ENCODE results near the gene TRIM3.

The TRIM3 gene

DNA sequence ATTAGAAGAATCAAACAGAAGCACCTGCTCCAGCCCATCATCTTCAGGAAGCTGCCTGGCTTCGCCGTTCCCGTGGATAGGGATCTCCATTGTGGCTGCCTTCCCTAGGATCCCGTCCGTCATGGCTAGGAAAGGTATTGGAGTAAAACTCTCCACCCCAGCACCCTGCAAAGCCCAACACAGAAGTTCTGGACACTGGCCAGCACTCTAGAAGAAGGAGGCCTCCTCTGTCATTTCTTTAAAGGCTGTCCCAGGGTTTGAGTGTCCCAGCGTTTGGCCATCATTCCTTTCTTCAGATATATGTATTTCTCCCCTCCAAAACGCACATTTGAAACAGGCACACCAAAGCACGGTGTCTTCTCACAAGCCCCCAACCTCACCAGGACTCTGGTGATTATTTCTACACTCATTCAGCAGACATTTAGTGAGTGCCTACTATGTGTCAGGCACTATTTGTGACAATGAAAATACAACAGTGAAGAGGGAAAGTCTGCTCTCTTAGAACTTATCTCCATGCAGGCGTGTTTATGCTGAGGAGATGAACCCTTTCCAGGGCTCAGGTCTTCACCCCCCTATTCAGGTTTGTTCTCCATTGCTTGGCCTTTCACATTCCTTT lies 6.7 kb upstream of the TRIM3 start:
- CTCF ChIA-PET: no interaction called here
- no peak for DNase-seq (ENCODE audit: extremely low spot score)
- TF ChIP-seq HDGF (IDR thresholded peaks at IDR 0.05; ENCODE audit: borderline replicate concordance) (no peak), NFRKB (IDR thresholded peaks at IDR 0.05) (no peak), L3MBTL2 (conservative IDR thresholded peaks at IDR 0.05) (no peak), ZNF384 (IDR thresholded peaks at IDR 0.05) (no peak), CTBP1 (IDR thresholded peaks at IDR 0.05; ENCODE audit: borderline replicate concordance) (no peak), BHLHE40 (IDR thresholded peaks at IDR 0.05; ENCODE audit: borderline replicate concordance) (no peak), FOXK2 (IDR thresholded peaks at IDR 0.05) (no peak)
- POLR2A ChIA-PET: no interaction called here

DNA sequence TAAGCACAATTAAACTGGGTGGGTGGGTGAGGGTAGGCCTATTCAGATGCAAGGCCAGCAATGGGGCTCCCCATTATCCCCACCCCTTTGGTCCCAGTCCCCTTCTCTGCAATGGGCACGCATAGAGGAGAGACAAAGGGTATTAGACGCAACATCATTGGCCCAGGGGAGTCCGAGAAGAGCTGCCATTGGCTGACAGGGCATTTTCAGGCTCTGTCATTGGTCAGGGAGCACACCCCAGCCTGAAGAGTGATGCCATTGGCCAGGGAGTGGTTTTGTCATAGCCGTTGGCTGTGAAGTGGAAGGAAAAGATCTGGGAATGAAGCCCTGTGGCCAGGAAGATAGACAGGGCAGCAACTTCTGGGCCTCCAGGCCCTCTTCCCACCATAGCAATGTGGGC lies 2.8 kb upstream of the TRIM3 start:
- ChIA-PET POLR2A (interaction anchor here (1.3 kb wide), 1 partner anchor 97 kb away, joined by 6 read pairs; no protein-coding TSS in a partner anchor), CTCF (interaction anchor here (1.2 to 1.4 kb wide), 2 partner anchors 33 to 97 kb away, joined by 3 read pairs; no protein-coding TSS in a partner anchor)
- DNase-seq (ENCODE audit: extremely low spot score): no peak
- TF ChIP-seq BHLHE40 (IDR thresholded peaks at IDR 0.05; ENCODE audit: borderline replicate concordance): no peak
- no peak for TF ChIP-seq NFRKB (IDR thresholded peaks at IDR 0.05)
- no peak for TF ChIP-seq TARDBP (IDR thresholded peaks at IDR 0.05)
- no peak for TF ChIP-seq LEF1 (IDR thresholded peaks at IDR 0.05; ENCODE audit: borderline replicate concordance)

DNA sequence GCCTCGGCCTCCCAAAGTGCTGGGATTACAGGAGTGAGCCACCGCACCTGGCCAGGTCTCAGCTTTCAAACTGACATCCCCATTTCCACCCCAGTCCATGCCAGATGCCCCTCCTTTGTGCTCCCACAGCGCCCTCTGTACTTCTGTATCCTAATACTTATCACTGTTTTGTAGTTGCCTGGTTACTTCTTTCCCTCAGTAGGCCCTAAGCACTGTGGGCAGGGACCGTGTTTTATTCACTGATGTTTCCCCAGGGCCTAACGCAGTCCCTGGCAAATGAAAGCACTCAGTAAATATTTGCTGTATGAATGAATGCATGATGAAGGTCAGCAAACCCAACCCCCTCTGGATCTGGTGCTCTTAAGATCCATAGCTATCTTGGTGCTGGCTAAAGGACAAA lies 2.2 kb upstream of the TRIM3 start:
- TF ChIP-seq CTBP1 (IDR thresholded peaks at IDR 0.05; ENCODE audit: borderline replicate concordance) (no peak), ELF4 (IDR thresholded peaks at IDR 0.05) (no peak), ZNF384 (IDR thresholded peaks at IDR 0.05) (no peak), FOXK2 (IDR thresholded peaks at IDR 0.05) (no peak), LEF1 (IDR thresholded peaks at IDR 0.05; ENCODE audit: borderline replicate concordance) (no peak), ARNT (IDR thresholded peaks at IDR 0.05) (no peak), SP1 (IDR thresholded peaks at IDR 0.05) (no peak), NFRKB (IDR thresholded peaks at IDR 0.05) (no peak), BHLHE40 (IDR thresholded peaks at IDR 0.05; ENCODE audit: borderline replicate concordance) (no peak), FOXA1 (IDR thresholded peaks at IDR 0.05) (no peak), HDGF (IDR thresholded peaks at IDR 0.05; ENCODE audit: borderline replicate concordance) (no peak), L3MBTL2 (conservative IDR thresholded peaks at IDR 0.05) (no peak), SUZ12 (IDR thresholded peaks at IDR 0.05) (no peak)
- TF ChIP-seq, protein P1, sequence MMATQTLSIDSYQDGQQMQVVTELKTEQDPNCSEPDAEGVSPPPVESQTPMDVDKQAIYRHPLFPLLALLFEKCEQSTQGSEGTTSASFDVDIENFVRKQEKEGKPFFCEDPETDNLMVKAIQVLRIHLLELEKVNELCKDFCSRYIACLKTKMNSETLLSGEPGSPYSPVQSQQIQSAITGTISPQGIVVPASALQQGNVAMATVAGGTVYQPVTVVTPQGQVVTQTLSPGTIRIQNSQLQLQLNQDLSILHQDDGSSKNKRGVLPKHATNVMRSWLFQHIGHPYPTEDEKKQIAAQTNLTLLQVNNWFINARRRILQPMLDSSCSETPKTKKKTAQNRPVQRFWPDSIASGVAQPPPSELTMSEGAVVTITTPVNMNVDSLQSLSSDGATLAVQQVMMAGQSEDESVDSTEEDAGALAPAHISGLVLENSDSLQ (IDR thresholded peaks at IDR 0.05): no peak
- no peak for DNase-seq (ENCODE audit: extremely low spot score)
- ChIA-PET POLR2A (interaction anchor here (1.0 to 2.8 kb wide), 3 partner anchors 21 to 97 kb away, joined by 3 to 9 read pairs (median 6); partner anchors contain the start of gene APBB1), CTCF (interaction anchor here (0.8 to 1.4 kb wide), 4 partner anchors 28 to 218 kb away, joined by 3 to 7 read pairs (median 4); partner anchors contain the start of gene SMPD1)

DNA sequence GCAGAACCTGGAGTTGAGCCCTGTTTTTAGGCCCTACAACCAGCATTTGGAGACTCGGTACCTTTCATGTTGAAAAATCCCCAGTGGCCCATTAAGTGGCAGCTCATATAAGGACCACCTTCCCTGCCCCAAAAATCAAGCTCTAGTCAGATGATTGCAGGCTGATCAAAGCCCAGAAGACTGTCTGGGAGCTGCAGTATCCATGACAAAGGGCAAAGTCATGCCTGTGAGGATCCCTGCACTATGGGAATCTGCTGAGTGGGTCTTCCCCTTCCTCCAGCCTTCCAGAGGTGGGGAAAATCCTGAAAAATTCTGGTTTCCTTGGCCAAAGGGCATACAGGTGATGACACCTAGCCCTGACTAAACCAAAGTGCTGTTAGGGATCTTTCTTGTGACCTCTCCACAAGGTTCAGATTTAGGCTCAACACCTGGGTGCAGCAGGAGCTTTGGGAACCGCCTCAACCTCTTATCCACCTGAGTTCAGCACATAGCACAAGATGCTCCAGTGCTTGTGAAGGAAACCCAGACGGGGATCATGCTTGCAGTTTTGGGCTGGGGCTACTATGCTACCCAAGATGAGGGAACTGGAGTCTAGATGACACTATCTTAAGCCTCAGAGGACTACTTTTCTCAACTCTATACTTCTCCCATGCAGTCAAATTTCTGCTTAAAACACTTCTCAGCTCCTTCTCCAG lies 1.2 kb upstream of the TRIM3 start:
- ChIA-PET CTCF (interaction anchor here (0.8 to 1.2 kb wide), 4 partner anchors 27 to 219 kb away, joined by 3 to 7 read pairs (median 4); partner anchors contain the start of gene SMPD1), POLR2A (interaction anchor here (0.8 to 2.8 kb wide), 5 partner anchors 20 to 208 kb away, joined by 3 to 9 read pairs (median 3); partner anchors contain the start of genes APBB1, MRPL17 and SMPD1)
- no peak for DNase-seq (ENCODE audit: extremely low spot score)
- TF ChIP-seq LEF1 (IDR thresholded peaks at IDR 0.05; ENCODE audit: borderline replicate concordance) (no peak), SP1 (IDR thresholded peaks at IDR 0.05) (no peak), ZNF384 (IDR thresholded peaks at IDR 0.05) (no peak), FOXM1 (IDR thresholded peaks at IDR 0.05; ENCODE audit: borderline replicate concordance) (no peak), SUZ12 (IDR thresholded peaks at IDR 0.05) (no peak), BHLHE40 (IDR thresholded peaks at IDR 0.05; ENCODE audit: borderline replicate concordance) (no peak), ARNT (IDR thresholded peaks at IDR 0.05) (no peak), TARDBP (IDR thresholded peaks at IDR 0.05) (no peak), FOXA1 (IDR thresholded peaks at IDR 0.05) (no peak), CTBP1 (IDR thresholded peaks at IDR 0.05; ENCODE audit: borderline replicate concordance) (no peak), L3MBTL2 (conservative IDR thresholded peaks at IDR 0.05) (no peak)

DNA sequence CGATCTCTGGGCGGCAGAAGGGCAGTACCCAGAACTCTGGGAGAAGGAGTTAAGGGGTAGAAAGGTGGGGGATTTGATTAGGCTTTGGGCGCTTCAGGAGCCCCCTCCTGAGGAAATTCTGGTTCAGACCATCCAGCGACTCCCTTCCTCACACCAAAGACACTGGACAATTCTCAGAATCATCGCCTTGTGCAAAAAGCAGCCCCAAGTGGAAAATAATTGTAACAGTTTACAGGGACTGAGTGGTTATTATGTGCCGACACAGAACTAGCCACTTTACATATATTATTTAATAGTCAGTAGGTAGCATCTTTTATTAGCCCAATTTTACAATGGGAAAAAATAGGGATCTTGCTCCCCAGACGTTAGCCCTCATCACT lies 662 bp upstream of the TRIM3 start:
- ChIA-PET POLR2A (interaction anchor here (0.8 to 2.8 kb wide), 3 partner anchors 55 to 209 kb away, joined by 3 to 9 read pairs (median 3); partner anchors contain the start of genes APBB1, MRPL17 and SMPD1), CTCF (no interaction called here)
- DNase-seq (ENCODE audit: extremely low spot score): no peak
- TF ChIP-seq ZNF384 (IDR thresholded peaks at IDR 0.05): no peak
- no peak for TF ChIP-seq BHLHE40 (IDR thresholded peaks at IDR 0.05; ENCODE audit: borderline replicate concordance)
- TF ChIP-seq FOXM1 (IDR thresholded peaks at IDR 0.05; ENCODE audit: borderline replicate concordance): no peak
- TF ChIP-seq, protein P1 (IDR thresholded peaks at IDR 0.05): no peak
- no peak for TF ChIP-seq NFRKB (IDR thresholded peaks at IDR 0.05)
- no peak for TF ChIP-seq FOXK2 (IDR thresholded peaks at IDR 0.05)
- no peak for TF ChIP-seq CTBP1 (IDR thresholded peaks at IDR 0.05; ENCODE audit: borderline replicate concordance)
- TF ChIP-seq ARNT (IDR thresholded peaks at IDR 0.05): no peak
- no peak for TF ChIP-seq TARDBP (IDR thresholded peaks at IDR 0.05)
- TF ChIP-seq FOXA1 (IDR thresholded peaks at IDR 0.05): no peak
- no peak for TF ChIP-seq ELF4 (IDR thresholded peaks at IDR 0.05)
- TF ChIP-seq LEF1 (IDR thresholded peaks at IDR 0.05; ENCODE audit: borderline replicate concordance): no peak
- no peak for TF ChIP-seq HDGF (IDR thresholded peaks at IDR 0.05; ENCODE audit: borderline replicate concordance)
- no peak for TF ChIP-seq L3MBTL2 (conservative IDR thresholded peaks at IDR 0.05)
- no peak for TF ChIP-seq SP1 (IDR thresholded peaks at IDR 0.05)
- TF ChIP-seq SUZ12 (IDR thresholded peaks at IDR 0.05): no peak

DNA sequence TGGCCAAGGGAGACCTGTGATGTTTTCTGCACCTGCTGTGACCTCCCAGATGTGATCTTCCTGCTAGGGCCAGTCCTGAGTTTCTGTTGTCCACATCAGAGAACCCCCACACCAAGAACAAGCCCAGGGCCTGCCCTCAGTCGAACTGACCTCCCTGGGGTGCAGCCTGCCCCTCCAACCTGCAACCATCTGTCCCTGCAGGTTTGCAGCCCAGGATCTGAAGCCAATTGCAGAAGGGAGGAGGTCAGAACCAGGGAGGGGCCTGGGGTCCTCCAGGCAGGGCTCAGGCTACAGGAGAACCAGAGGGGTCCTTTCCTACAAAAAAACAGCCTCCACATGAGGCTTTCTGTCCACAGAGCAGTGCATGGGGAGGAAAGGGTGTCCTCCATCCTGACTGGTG lies 807 bp downstream of the TRIM3 start:
- POLR2A ChIA-PET: interaction anchor here (1.4 to 2.8 kb wide), 3 partner anchors 8 to 210 kb away, joined by 3 to 9 read pairs (median 6); partner anchors contain the start of genes APBB1, ARFIP2, MRPL17 and TIMM10B
- CTCF ChIA-PET: interaction anchor here (1.3 to 2.0 kb wide), 2 partner anchors 29 to 94 kb away, joined by 3 to 7 read pairs; no protein-coding TSS in a partner anchor

More for the DNA sequence above, 807 bp downstream of the TRIM3 start:
- TF ChIP-seq, protein P1 (IDR thresholded peaks at IDR 0.05): no peak
- no peak for TF ChIP-seq BHLHE40 (IDR thresholded peaks at IDR 0.05; ENCODE audit: borderline replicate concordance)
- no peak for TF ChIP-seq L3MBTL2 (conservative IDR thresholded peaks at IDR 0.05)
- TF ChIP-seq ARNT (IDR thresholded peaks at IDR 0.05): no peak
- no peak for TF ChIP-seq LEF1 (IDR thresholded peaks at IDR 0.05; ENCODE audit: borderline replicate concordance)
- TF ChIP-seq ZNF384 (IDR thresholded peaks at IDR 0.05): no peak
- TF ChIP-seq ELF4 (IDR thresholded peaks at IDR 0.05): no peak
- no peak for TF ChIP-seq CTBP1 (IDR thresholded peaks at IDR 0.05; ENCODE audit: borderline replicate concordance)
- TF ChIP-seq FOXK2 (IDR thresholded peaks at IDR 0.05): no peak
- TF ChIP-seq NFRKB (IDR thresholded peaks at IDR 0.05): no peak
- TF ChIP-seq FOXM1 (IDR thresholded peaks at IDR 0.05; ENCODE audit: borderline replicate concordance): no peak
- TF ChIP-seq TARDBP (IDR thresholded peaks at IDR 0.05): no peak
- TF ChIP-seq SUZ12 (IDR thresholded peaks at IDR 0.05): no peak
- TF ChIP-seq SP1 (IDR thresholded peaks at IDR 0.05): no peak
- no peak for TF ChIP-seq FOXA1 (IDR thresholded peaks at IDR 0.05)
- no peak for TF ChIP-seq HDGF (IDR thresholded peaks at IDR 0.05; ENCODE audit: borderline replicate concordance)
- DNase-seq (ENCODE audit: extremely low spot score): no peak

Data from HEK293T (cell line).